ENCODE results near the gene CD300H.

CD300H gene

GRCh38 chr17:74532115-74532514 lies 35.2 kb downstream of the CD300H start:
- no peak for TF ChIP-seq SP7 (tag by site-specific recombination; IDR thresholded peaks at IDR 0.05)
- no peak for TF ChIP-seq ZBTB21 (tag by site-specific recombination; IDR thresholded peaks at IDR 0.05)
- no peak for TF ChIP-seq SP2 (tag by site-specific recombination; IDR thresholded peaks at IDR 0.05)
- TF ChIP-seq ZNF2 (tag by site-specific recombination; IDR thresholded peaks at IDR 0.05): no peak
- TF ChIP-seq ZNF530 (tag by site-specific recombination; IDR thresholded peaks at IDR 0.05; ENCODE audit: low read depth): no peak
- TF ChIP-seq ZNF555 (tag by site-specific recombination; conservative IDR thresholded peaks at IDR 0.05): no peak
- no peak for TF ChIP-seq ZNF391 (tag by site-specific recombination; IDR thresholded peaks at IDR 0.05; ENCODE audit: borderline replicate concordance, low read depth)
- no peak for TF ChIP-seq ZNF701 (tag by site-specific recombination; IDR thresholded peaks at IDR 0.05)
- TF ChIP-seq ZNF510 (tag by site-specific recombination; IDR thresholded peaks at IDR 0.05; ENCODE audit: insufficient replicate concordance): no peak
- TF ChIP-seq KLF10 (tag by site-specific recombination; IDR thresholded peaks at IDR 0.05): no peak
- no peak for TF ChIP-seq ZNF776 (tag by site-specific recombination; IDR thresholded peaks at IDR 0.05; ENCODE audit: borderline replicate concordance)
- no peak for TF ChIP-seq ZFP41 (tag by site-specific recombination; IDR thresholded peaks at IDR 0.05; ENCODE audit: borderline replicate concordance)
- no peak for TF ChIP-seq ZNF416 (tag by site-specific recombination; IDR thresholded peaks at IDR 0.05)
- H3K27ac ChIP-seq (ENCODE audit: extremely low read depth, low read depth, low read length): no peak overlapping the region
- ChIA-PET POLR2A (interaction anchor here (0.7 kb wide), 1 partner anchor 23 kb away, joined by 3 read pairs; no protein-coding TSS in a partner anchor), CTCF (interaction anchor here (0.6 to 1.9 kb wide), 5 partner anchors 9 to 164 kb away, joined by 3 to 7 read pairs (median 4); partner anchors contain the start of gene GPR142)
- no peak overlapping the region for H3K4me3 ChIP-seq (ENCODE audit: low read depth, low read length)
- H3K36me3 ChIP-seq (ENCODE audit: control insufficient read depth in 2 of 2, insufficient read depth in 1 of 2, low read length in 2 of 2): no peaks in the 10 kb centered on the region
- no peaks in the 10 kb centered on the region for H3K9me3 ChIP-seq (ENCODE audit: control insufficient read depth, insufficient read depth, low read depth, low read length)
- no peaks in the 10 kb centered on the region for H3K4me1 ChIP-seq (ENCODE audit: control insufficient read depth, insufficient read depth, low read length)

- Histone ChIP-seq H3K4me1 (ENCODE audit: control insufficient read depth, insufficient read depth, low read length) (no peaks in the 10 kb centered on the region), H3K36me3 (ENCODE audit: control insufficient read depth in 2 of 2, insufficient read depth in 1 of 2, low read length in 2 of 2) (no peaks in the 10 kb centered on the region), H3K9me3 (ENCODE audit: control insufficient read depth, insufficient read depth, low read depth, low read length) (no peaks in the 10 kb centered on the region), H3K27ac (ENCODE audit: extremely low read depth, low read depth, low read length) (no peak within 1 kb of the TSS), H3K4me3 (ENCODE audit: low read depth, low read length) (no peak within 1 kb of the TSS)
- TF ChIP-seq ZNF302 (tag by site-specific recombination; IDR thresholded peaks at IDR 0.05; ENCODE audit: low read depth) (no peak), ZNF704 (tag by site-specific recombination; IDR thresholded peaks at IDR 0.05) (no peak), ZNF223 (tag by site-specific recombination; IDR thresholded peaks at IDR 0.05) (no peak), ZNF843 (tag by site-specific recombination; IDR thresholded peaks at IDR 0.05) (no peak), ZBTB17 (tag by site-specific recombination; IDR thresholded peaks at IDR 0.05) (no peak), ZNF449 (tag by site-specific recombination; IDR thresholded peaks at IDR 0.05) (no peak), ZNF621 (tag by site-specific recombination; IDR thresholded peaks at IDR 0.05) (no peak), ZNF501 (tag by site-specific recombination; IDR thresholded peaks at IDR 0.05) (no peak), KLF1 (tag by site-specific recombination; IDR thresholded peaks at IDR 0.05) (no peak), ZNF148 (tag by site-specific recombination; IDR thresholded peaks at IDR 0.05; ENCODE audit: borderline replicate concordance) (no peak), ZNF555 (tag by site-specific recombination; conservative IDR thresholded peaks at IDR 0.05) (no peak), ZSCAN23 (tag by site-specific recombination; IDR thresholded peaks at IDR 0.05) (no peak), ZFP37 (tag by site-specific recombination; IDR thresholded peaks at IDR 0.05) (no peak), ZNF133 (tag by site-specific recombination; IDR thresholded peaks at IDR 0.05) (no peak), PRDM1 (tag by site-specific recombination; IDR thresholded peaks at IDR 0.05) (no peak)
- CTCF ChIA-PET: interaction anchor here (0.6 to 1.9 kb wide), 2 partner anchors 8 to 38 kb away, joined by 3 to 4 read pairs; no protein-coding TSS in a partner anchor
- POLR2A ChIA-PET: interaction anchor here (0.6 kb wide), 1 partner anchor 88 kb away, joined by 9 read pairs; no protein-coding TSS in a partner anchor
Measured at GRCh38 chr17:74531231-74531761, 36.0 kb downstream of the CD300H start, which contains the start of gene CD300LB. Gene CD300LB, minus strand, starts transcription at chr17:74531475. Its CDS starts 125 bp downstream, at chr17:74531350.
